ENCODE data around the gene ATPAF1.

DNA sequence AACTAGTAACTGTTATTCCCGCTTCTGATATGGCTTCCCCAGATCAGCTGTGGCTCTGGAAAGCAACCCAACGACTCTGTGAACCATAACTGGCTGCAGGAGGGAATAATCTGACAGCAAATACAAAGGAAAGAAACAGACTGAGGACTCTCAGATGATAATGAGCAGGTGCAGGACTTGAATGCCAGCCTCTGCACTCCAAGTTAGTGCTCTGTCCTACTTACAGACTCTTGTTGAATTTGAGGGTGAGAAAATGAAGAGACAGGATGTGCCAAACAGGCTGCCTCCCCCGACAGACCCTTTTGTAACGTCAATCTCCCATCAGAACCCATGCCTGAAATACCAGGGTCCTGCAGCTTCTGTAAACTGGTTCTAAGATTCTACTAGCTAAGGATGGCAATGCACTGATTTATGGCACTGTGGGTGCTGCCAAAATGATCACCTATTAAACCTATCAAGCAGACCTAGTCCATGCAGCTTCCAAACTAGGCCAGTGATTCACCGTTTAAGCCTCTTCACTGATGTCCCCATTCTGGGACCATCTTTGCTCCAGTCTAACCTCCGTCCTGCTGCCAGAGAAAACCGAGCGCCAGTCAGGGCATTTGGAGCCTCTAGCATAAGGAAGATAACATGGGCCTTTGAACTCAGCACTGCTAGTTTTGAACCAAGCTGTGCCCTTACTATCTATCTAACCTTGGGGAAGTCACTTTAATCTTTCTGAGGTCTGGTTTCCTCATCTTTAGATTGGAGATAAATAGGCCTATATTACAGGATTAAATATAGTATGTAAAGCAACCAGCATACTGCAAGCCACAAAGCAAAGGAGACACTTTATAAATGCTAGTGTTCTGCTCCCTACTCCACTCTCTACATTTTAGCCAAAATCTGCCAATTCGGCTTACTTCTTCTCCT lies 68.8 kb downstream of the ATPAF1 start:
- TF ChIP-seq, protein P1, sequence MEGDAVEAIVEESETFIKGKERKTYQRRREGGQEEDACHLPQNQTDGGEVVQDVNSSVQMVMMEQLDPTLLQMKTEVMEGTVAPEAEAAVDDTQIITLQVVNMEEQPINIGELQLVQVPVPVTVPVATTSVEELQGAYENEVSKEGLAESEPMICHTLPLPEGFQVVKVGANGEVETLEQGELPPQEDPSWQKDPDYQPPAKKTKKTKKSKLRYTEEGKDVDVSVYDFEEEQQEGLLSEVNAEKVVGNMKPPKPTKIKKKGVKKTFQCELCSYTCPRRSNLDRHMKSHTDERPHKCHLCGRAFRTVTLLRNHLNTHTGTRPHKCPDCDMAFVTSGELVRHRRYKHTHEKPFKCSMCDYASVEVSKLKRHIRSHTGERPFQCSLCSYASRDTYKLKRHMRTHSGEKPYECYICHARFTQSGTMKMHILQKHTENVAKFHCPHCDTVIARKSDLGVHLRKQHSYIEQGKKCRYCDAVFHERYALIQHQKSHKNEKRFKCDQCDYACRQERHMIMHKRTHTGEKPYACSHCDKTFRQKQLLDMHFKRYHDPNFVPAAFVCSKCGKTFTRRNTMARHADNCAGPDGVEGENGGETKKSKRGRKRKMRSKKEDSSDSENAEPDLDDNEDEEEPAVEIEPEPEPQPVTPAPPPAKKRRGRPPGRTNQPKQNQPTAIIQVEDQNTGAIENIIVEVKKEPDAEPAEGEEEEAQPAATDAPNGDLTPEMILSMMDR (IDR thresholded peaks at IDR 0.05) = no peak
- no peak for TF ChIP-seq POLR2AphosphoS5 (IDR thresholded peaks at IDR 0.05)
